Measurements from ENCODE around the gene ANKRD6.

GRCh38 chr6:89554106-89554505 is 121.2 kb downstream of the ANKRD6 start:
- TF ChIP-seq, protein P1, sequence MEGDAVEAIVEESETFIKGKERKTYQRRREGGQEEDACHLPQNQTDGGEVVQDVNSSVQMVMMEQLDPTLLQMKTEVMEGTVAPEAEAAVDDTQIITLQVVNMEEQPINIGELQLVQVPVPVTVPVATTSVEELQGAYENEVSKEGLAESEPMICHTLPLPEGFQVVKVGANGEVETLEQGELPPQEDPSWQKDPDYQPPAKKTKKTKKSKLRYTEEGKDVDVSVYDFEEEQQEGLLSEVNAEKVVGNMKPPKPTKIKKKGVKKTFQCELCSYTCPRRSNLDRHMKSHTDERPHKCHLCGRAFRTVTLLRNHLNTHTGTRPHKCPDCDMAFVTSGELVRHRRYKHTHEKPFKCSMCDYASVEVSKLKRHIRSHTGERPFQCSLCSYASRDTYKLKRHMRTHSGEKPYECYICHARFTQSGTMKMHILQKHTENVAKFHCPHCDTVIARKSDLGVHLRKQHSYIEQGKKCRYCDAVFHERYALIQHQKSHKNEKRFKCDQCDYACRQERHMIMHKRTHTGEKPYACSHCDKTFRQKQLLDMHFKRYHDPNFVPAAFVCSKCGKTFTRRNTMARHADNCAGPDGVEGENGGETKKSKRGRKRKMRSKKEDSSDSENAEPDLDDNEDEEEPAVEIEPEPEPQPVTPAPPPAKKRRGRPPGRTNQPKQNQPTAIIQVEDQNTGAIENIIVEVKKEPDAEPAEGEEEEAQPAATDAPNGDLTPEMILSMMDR (conservative IDR thresholded peaks at IDR 0.05; ENCODE audit: low read length) = no peak
- TF ChIP-seq EZH2phosphoT487 (IDR thresholded peaks at IDR 0.05; ENCODE audit: borderline replicate concordance, low read depth, low read length) = no peak
